Stomach smooth muscle (tissue), 2 donors: ENCODE measurements around the gene KDM5B.

ENCODE experiments used
- H3K27ac ChIP-seq: one replicate; pipeline ENCODE4 v1.7.0; 2013; ENCODE audit warnings: mild to moderate bottlenecking, low read length, inconsistent platforms
- H3K27me3 ChIP-seq, 2 donors: one replicate each; pipeline ENCODE4 v1.7.0; 2013; ENCODE audit warnings: low read length in 2 of 2; ENCODE audit not compliant: insufficient read depth in 2 of 2, control insufficient read depth in 1 of 2
- H3K36me3 ChIP-seq, 2 donors: one replicate each; pipeline ENCODE4 v1.7.0; 2013; ENCODE audit warnings: low read length in 2 of 2; ENCODE audit not compliant: control insufficient read depth in 2 of 2, insufficient read depth in 2 of 2
- H3K4me1 ChIP-seq: one replicate; pipeline ENCODE4 v1.7.0; 2013; ENCODE audit warnings: low read length; ENCODE audit not compliant: control insufficient read depth, insufficient read depth
- H3K4me3 ChIP-seq, 2 donors: one replicate each; pipeline ENCODE4 v1.7.0; 2013; ENCODE audit warnings: low read length in 2 of 2
- H3K9ac ChIP-seq, 2 donors: one replicate each; pipeline ENCODE4 v1.7.0; 2013; ENCODE audit warnings: low read length in 2 of 2, mild to moderate bottlenecking in 1 of 2
- H3K9me3 ChIP-seq, 2 donors: one replicate each; pipeline ENCODE4 v1.7.0; 2013; ENCODE audit warnings: low read length in 2 of 2; ENCODE audit not compliant: control insufficient read depth in 2 of 2
- donor health status: healthy.
- donor health status: Pancreatic carcinoma.

Gene KDM5B

GRCh38 chr1:202788800-202789199 is 19.4 kb downstream of the KDM5B start:
- Histone ChIP-seq H3K4me3 (no peak overlapping the region), H3K9ac (no peak overlapping the region), H3K4me1 (no peaks in the 10 kb centered on the region), H3K36me3 (no peaks in the 10 kb centered on the region), H3K9me3 (no peaks in the 10 kb centered on the region), H3K27me3 (no peaks in the 10 kb centered on the region), H3K27ac (no peak overlapping the region)

- no peaks in the 10 kb centered on the region for H3K36me3 ChIP-seq
- no peaks in the 10 kb centered on the region for H3K27me3 ChIP-seq
- no peak overlapping the region for H3K9ac ChIP-seq
- H3K4me3 ChIP-seq, result no peak overlapping the region
- no peaks in the 10 kb centered on the region for H3K4me1 ChIP-seq
- no peak overlapping the region for H3K27ac ChIP-seq
- H3K9me3 ChIP-seq, result no peaks in the 10 kb centered on the region
Measured at GRCh38 chr1:202786804-202787203, 21.4 kb downstream of the KDM5B start.

GRCh38 chr1:202781180-202781579 is 27.0 kb downstream of the KDM5B start:
- H3K27ac ChIP-seq, result no peak overlapping the region
- no peak overlapping the region for H3K9ac ChIP-seq
- no peaks in the 10 kb centered on the region for H3K4me1 ChIP-seq
- no peak overlapping the region for H3K4me3 ChIP-seq
- no peaks in the 10 kb centered on the region for H3K36me3 ChIP-seq
- H3K27me3 ChIP-seq, result no peaks in the 10 kb centered on the region
- H3K9me3 ChIP-seq, result no peaks in the 10 kb centered on the region

- no peaks in the 10 kb centered on the region for H3K4me1 ChIP-seq
- H3K4me3 ChIP-seq, result no peak overlapping the region
- H3K9me3 ChIP-seq, result no peaks in the 10 kb centered on the region
- no peak overlapping the region for H3K9ac ChIP-seq
- no peaks in the 10 kb centered on the region for H3K27me3 ChIP-seq
- H3K36me3 ChIP-seq, result peaks cover 19 to 32% of the 10 kb centered on the region in 2 donors
- no peak overlapping the region for H3K27ac ChIP-seq
Measured at GRCh38 chr1:202770135-202770534, 38.1 kb downstream of the KDM5B start.

- Histone ChIP-seq H3K27me3 (no peaks in the 10 kb centered on the region), H3K4me3 (no peak overlapping the region), H3K36me3 (peaks cover 15 to 21% of the 10 kb centered on the region in 2 donors), H3K9ac (no peak overlapping the region), H3K27ac (no peak overlapping the region), H3K9me3 (no peaks in the 10 kb centered on the region), H3K4me1 (no peaks in the 10 kb centered on the region)
Measured at GRCh38 chr1:202765721-202766120, 42.5 kb downstream of the KDM5B start.

- Histone ChIP-seq H3K36me3 (peaks cover 34 to 43% of the 10 kb centered on the region in 2 donors), H3K9ac (no peak overlapping the region), H3K27me3 (no peaks in the 10 kb centered on the region), H3K9me3 (no peaks in the 10 kb centered on the region), H3K4me1 (no peaks in the 10 kb centered on the region), H3K27ac (no peak overlapping the region), H3K4me3 (no peak overlapping the region)
Measured at GRCh38 chr1:202762019-202762418, 46.2 kb downstream of the KDM5B start.

GRCh38 chr1:202760589-202760988 is 47.6 kb downstream of the KDM5B start:
- Histone ChIP-seq H3K36me3 (peaks cover 33 to 42% of the 10 kb centered on the region in 2 donors), H3K4me1 (no peaks in the 10 kb centered on the region), H3K27me3 (no peaks in the 10 kb centered on the region), H3K4me3 (no peak overlapping the region), H3K9ac (no peak overlapping the region), H3K9me3 (no peaks in the 10 kb centered on the region), H3K27ac (no peak overlapping the region)

GRCh38 chr1:202756391-202756790 is 51.8 kb downstream of the KDM5B start:
- no peaks in the 10 kb centered on the region for H3K4me1 ChIP-seq
- no peaks in the 10 kb centered on the region for H3K9me3 ChIP-seq
- no peak overlapping the region for H3K4me3 ChIP-seq
- H3K27ac ChIP-seq, result no peak overlapping the region
- H3K36me3 ChIP-seq, result peaks cover 53 to 61% of the 10 kb centered on the region in 2 donors
- no peaks in the 10 kb centered on the region for H3K27me3 ChIP-seq
- no peak overlapping the region for H3K9ac ChIP-seq

GRCh38 chr1:202754293-202754692 is 53.9 kb downstream of the KDM5B start:
- Histone ChIP-seq H3K9ac (no peak overlapping the region), H3K4me3 (no peak overlapping the region), H3K36me3 (peaks cover 46 to 62% of the 10 kb centered on the region in 2 donors), H3K4me1 (no peaks in the 10 kb centered on the region), H3K27ac (no peak overlapping the region), H3K9me3 (no peaks in the 10 kb centered on the region), H3K27me3 (no peaks in the 10 kb centered on the region)

- Histone ChIP-seq H3K9me3 (no peaks in the 10 kb centered on the region), H3K4me1 (no peaks in the 10 kb centered on the region), H3K27me3 (no peaks in the 10 kb centered on the region), H3K4me3 (no peak overlapping the region), H3K36me3 (peaks cover 48 to 58% of the 10 kb centered on the region in 2 donors), H3K9ac (no peak overlapping the region), H3K27ac (no peak overlapping the region)
Measured at GRCh38 chr1:202752774-202753173, 55.4 kb downstream of the KDM5B start.

- no peak overlapping the region for H3K9ac ChIP-seq
- H3K4me1 ChIP-seq, result no peaks in the 10 kb centered on the region
- H3K36me3 ChIP-seq, result peaks cover 37 to 45% of the 10 kb centered on the region in 2 donors
- no peaks in the 10 kb centered on the region for H3K27me3 ChIP-seq
- no peak overlapping the region for H3K27ac ChIP-seq
- no peaks in the 10 kb centered on the region for H3K9me3 ChIP-seq
- no peak overlapping the region for H3K4me3 ChIP-seq
Measured at GRCh38 chr1:202750761-202751160, 57.5 kb downstream of the KDM5B start.
